Right atrium auricular region (tissue), 2 donors: ENCODE measurements around the gene GJB3. TPM values are rescaled to one million over a fixed set of nuclear protein-coding genes. Genes with fewer than 3 reads are reported as not detected.

Experiments used
- DNase-seq: peaks from one replicate; pipeline ENCODE4 v3.0.0-alpha.2; 2019; ENCODE audit warnings: low spot score
- H3K27ac ChIP-seq, 2 donors: fragments of 200-600 bp; sonication (generic); 1 replicate in 1 of 2; 2 replicates in 1 of 2; pipeline ENCODE4 v1.5.1; 2016 to 2019
- H3K27me3 ChIP-seq, 2 donors: fragments of 200-600 bp; sonication (generic); one replicate each; pipeline versions ENCODE4 v1.5.1 to v1.6.0; 2017 to 2019
- H3K36me3 ChIP-seq: fragments of 200-600 bp; sonication (generic); one replicate; pipeline ENCODE4 v1.5.1; 2016
- H3K4me1 ChIP-seq, 2 donors: fragments of 200-600 bp; sonication (generic); one replicate each; pipeline versions ENCODE4 v1.5.1 to v1.6.0; 2017 to 2019
- H3K4me3 ChIP-seq, 2 donors: fragments of 200-600 bp; sonication (generic); 1 replicate in 1 of 2; 2 replicates in 1 of 2; pipeline ENCODE4 v1.5.1; 2017 to 2019; ENCODE audit warnings: mild to moderate bottlenecking in 1 of 2, moderate library complexity in 1 of 2
- H3K9me3 ChIP-seq, 2 donors: fragments of 200-600 bp; sonication (generic); one replicate each; pipeline ENCODE4 v1.5.1; 2019
- total RNA-seq, 2 donors: library from RNA; depleted of rRNA; stranded (reverse); fragments of >200 nt; gene quantifications; one replicate each; pipeline ENCODE4 v1.1.0, GENCODE V29; 2016
- TF ChIP-seq, protein P1 (sequence below), 2 donors: fragments of 200-600 bp; sonication (generic); IDR thresholded peaks; one replicate each; pipeline ENCODE4 v1.5.1; 2019; ENCODE audit warnings: antibody characterized with exemption in 2 of 2

Gene GJB3
- total RNA-seq, 2 donors from 2014 or later, result 0.28 TPM; not detected in 1

DNA sequence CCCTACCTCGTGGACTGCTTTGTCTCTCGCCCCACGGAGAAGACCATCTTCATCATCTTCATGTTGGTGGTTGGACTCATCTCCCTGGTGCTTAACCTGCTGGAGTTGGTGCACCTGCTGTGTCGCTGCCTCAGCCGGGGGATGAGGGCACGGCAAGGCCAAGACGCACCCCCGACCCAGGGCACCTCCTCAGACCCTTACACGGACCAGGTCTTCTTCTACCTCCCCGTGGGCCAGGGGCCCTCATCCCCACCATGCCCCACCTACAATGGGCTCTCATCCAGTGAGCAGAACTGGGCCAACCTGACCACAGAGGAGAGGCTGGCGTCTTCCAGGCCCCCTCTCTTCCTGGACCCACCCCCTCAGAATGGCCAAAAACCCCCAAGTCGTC lies 13.8 kb downstream of the GJB3 start:
- no peak for DNase-seq
- Histone ChIP-seq H3K36me3 (no peaks in the 10 kb centered on the region), H3K9me3 (no peaks in the 10 kb centered on the region), H3K27me3 (no peaks in the 10 kb centered on the region), H3K27ac (peak overlapping the region; percentile 29 to 52), H3K4me3 (peak overlapping the region; percentile 45 to 55), H3K4me1 (peaks cover 0 to 15% of the 10 kb centered on the region in 2 donors)
- TF ChIP-seq, protein P1, sequence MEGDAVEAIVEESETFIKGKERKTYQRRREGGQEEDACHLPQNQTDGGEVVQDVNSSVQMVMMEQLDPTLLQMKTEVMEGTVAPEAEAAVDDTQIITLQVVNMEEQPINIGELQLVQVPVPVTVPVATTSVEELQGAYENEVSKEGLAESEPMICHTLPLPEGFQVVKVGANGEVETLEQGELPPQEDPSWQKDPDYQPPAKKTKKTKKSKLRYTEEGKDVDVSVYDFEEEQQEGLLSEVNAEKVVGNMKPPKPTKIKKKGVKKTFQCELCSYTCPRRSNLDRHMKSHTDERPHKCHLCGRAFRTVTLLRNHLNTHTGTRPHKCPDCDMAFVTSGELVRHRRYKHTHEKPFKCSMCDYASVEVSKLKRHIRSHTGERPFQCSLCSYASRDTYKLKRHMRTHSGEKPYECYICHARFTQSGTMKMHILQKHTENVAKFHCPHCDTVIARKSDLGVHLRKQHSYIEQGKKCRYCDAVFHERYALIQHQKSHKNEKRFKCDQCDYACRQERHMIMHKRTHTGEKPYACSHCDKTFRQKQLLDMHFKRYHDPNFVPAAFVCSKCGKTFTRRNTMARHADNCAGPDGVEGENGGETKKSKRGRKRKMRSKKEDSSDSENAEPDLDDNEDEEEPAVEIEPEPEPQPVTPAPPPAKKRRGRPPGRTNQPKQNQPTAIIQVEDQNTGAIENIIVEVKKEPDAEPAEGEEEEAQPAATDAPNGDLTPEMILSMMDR (IDR thresholded peaks at IDR 0.05), result no peak

GRCh38 chr1:34795916-34796315 lies 14.9 kb downstream of the GJB3 start:
- H3K27ac ChIP-seq, result peak overlapping the region in 1 of 2 donors; percentile 52
- no peaks in the 10 kb centered on the region for H3K9me3 ChIP-seq
- H3K27me3 ChIP-seq, result no peaks in the 10 kb centered on the region
- H3K36me3 ChIP-seq, result no peaks in the 10 kb centered on the region
- TF ChIP-seq, protein P1 (IDR thresholded peaks at IDR 0.05), result no peak
- peak overlapping the region; percentile 45 to 55 for H3K4me3 ChIP-seq
- no peak for DNase-seq
- H3K4me1 ChIP-seq, result peaks cover 0 to 15% of the 10 kb centered on the region in 2 donors

GRCh38 chr1:34796990-34797389 lies 16.0 kb downstream of the GJB3 start:
- DNase-seq, result no peak
- H3K27ac ChIP-seq, result peak overlapping the region; percentile 52
- TF ChIP-seq, protein P1 (IDR thresholded peaks at IDR 0.05), result no peak
- H3K4me3 ChIP-seq, result peak overlapping the region; percentile 45 to 55
- H3K36me3 ChIP-seq, result no peaks in the 10 kb centered on the region
- no peaks in the 10 kb centered on the region for H3K27me3 ChIP-seq
- no peaks in the 10 kb centered on the region for H3K9me3 ChIP-seq
- peaks cover 0 to 11% of the 10 kb centered on the region in 2 donors for H3K4me1 ChIP-seq

DNA sequence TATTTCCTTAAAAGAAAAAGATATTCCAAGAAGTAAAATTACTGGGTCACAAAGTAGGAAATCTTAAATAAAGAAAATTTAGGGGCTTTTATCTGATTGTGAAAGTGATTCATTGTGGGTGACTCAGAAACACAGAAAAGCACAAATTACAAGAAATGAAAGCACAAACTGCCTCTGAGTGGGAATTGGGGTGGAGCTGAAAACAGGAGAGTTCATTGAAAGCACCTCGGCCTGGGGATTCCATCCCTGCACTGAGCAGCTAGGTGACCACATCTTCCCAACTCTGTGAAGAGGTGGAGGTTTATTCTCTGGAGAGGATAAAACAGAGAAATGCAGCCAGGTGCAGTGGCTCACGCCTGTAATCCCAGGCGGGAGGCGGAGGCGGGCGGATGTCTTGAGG lies 19.2 kb downstream of the GJB3 start:
- Histone ChIP-seq H3K4me1 (no peaks in the 10 kb centered on the region), H3K4me3 (no peak overlapping the region), H3K9me3 (no peaks in the 10 kb centered on the region), H3K27ac (no peak overlapping the region), H3K27me3 (no peaks in the 10 kb centered on the region), H3K36me3 (no peaks in the 10 kb centered on the region)
- no peak for DNase-seq
- TF ChIP-seq, protein P1 (IDR thresholded peaks at IDR 0.05), result no peak

DNA sequence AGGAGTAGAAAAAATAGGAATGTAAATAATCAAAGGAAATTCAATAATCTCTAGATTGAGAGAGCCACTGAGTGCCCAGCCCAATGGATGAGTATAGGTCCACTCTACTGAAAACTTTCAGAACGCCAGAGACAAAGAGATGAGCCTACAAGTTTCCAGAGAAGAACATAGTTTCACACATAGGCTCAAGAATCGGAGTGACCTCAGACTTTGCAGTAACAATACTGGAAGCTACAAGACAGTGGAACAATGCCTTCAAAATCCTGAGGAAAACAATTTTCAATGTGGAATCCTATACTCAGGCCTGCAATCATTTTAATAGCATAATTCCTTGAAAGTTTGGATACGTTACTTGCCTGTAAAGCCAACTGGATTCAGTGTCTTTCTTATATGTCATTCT lies 22.8 kb downstream of the GJB3 start:
- Histone ChIP-seq H3K36me3 (no peaks in the 10 kb centered on the region), H3K9me3 (no peaks in the 10 kb centered on the region), H3K4me3 (no peak overlapping the region), H3K4me1 (peaks cover 0 to 7% of the 10 kb centered on the region in 2 donors), H3K27me3 (no peaks in the 10 kb centered on the region), H3K27ac (no peak overlapping the region)
- DNase-seq, result no peak
- TF ChIP-seq, protein P1 (IDR thresholded peaks at IDR 0.05), result no peak

GRCh38 chr1:34806396-34806795 lies 25.4 kb downstream of the GJB3 start:
- peaks cover 0 to 7% of the 10 kb centered on the region in 2 donors for H3K4me1 ChIP-seq
- no peaks in the 10 kb centered on the region for H3K27me3 ChIP-seq
- H3K36me3 ChIP-seq, result no peaks in the 10 kb centered on the region
- no peak for DNase-seq
- H3K4me3 ChIP-seq, result no peak overlapping the region
- H3K9me3 ChIP-seq, result no peaks in the 10 kb centered on the region
- no peak overlapping the region for H3K27ac ChIP-seq
- TF ChIP-seq, protein P1 (IDR thresholded peaks at IDR 0.05), result no peak
